PC-9 (cell line): ENCODE data around the gene EXOC3L2.

Experiments used
- CTCF ChIP-seq: fragments of 200-600 bp; sonication (generic); conservative IDR thresholded peaks from 2 replicates; pipeline ENCODE4 v1.6.1; 2017; ENCODE audit warnings: mixed run types, antibody characterized with exemption, mild to moderate bottlenecking, moderate library complexity
- EZH2 ChIP-seq: fragments of 200-600 bp; sonication (generic); IDR thresholded peaks from 2 replicates; pipeline ENCODE4 v1.8.0; 2017; ENCODE audit warnings: antibody characterized with exemption, low read depth

GRCh38 chr19:45238556-45238955 lies 6.7 kb downstream of the EXOC3L2 start:
- no peak for TF ChIP-seq CTCF
- TF ChIP-seq EZH2 = no peak
